SK-N-SH treated with all-trans-retinoic acid at 6 μM for 48 hours (cell line): ENCODE data around the gene ZFAND3.

Source experiments
- CSDC2 ChIP-seq: fragments of 250-450 bp; sonication (Bioruptor Pico); IDR thresholded peaks from 2 replicates; pipeline ENCODE4 v1.5.0; 2020; ENCODE audit warnings: mild to moderate bottlenecking, moderate library complexity
- ESRRG ChIP-seq: fragments of 250-450 bp; sonication (Bioruptor Pico); IDR thresholded peaks from 2 replicates; pipeline ENCODE4 v1.6.1; 2021; ENCODE audit warnings: mild to moderate bottlenecking
- ISL1 ChIP-seq: fragments of 250-450 bp; sonication (Bioruptor Pico); IDR thresholded peaks from 2 replicates; pipeline ENCODE4 v2.1.2; 2022; ENCODE audit warnings: mild to moderate bottlenecking, moderate library complexity
- PATZ1 ChIP-seq: fragments of 250-450 bp; sonication (Bioruptor Pico); IDR thresholded peaks from 2 replicates; pipeline ENCODE4 v1.8.0; 2020; ENCODE audit warnings: mild to moderate bottlenecking, moderate library complexity, borderline replicate concordance
- POU6F1 ChIP-seq: fragments of 250-450 bp; sonication (Bioruptor Pico); IDR thresholded peaks from 2 replicates; pipeline ENCODE4 v1.8.0; 2021; ENCODE audit warnings: low read depth, mild to moderate bottlenecking, moderate library complexity, borderline replicate concordance
- RARB ChIP-seq: fragments of 250-450 bp; sonication (Bioruptor Pico); IDR thresholded peaks from 2 replicates; pipeline ENCODE4 v1.8.0; 2021; ENCODE audit warnings: mild to moderate bottlenecking, moderate library complexity
- TOX ChIP-seq: fragments of 250-450 bp; sonication (Bioruptor Pico); IDR thresholded peaks from 2 replicates; pipeline ENCODE4 v1.8.0; 2021; ENCODE audit warnings: mild to moderate bottlenecking, moderate library complexity, borderline replicate concordance
- ZNF70 ChIP-seq: fragments of 450-650 bp; formaldehyde crosslinking; IDR thresholded peaks from 2 replicates; pipeline ENCODE4 v1.5.0; 2020; ENCODE audit warnings: mild to moderate bottlenecking, moderate library complexity

GRCh38 chr6:38183856-38184584, 364.5 kb downstream of the ZFAND3 start:
- no peak for TF ChIP-seq POU6F1 (CRISPR knock-in tag)
- TF ChIP-seq PATZ1 (CRISPR knock-in tag) = no peak
- no peak for TF ChIP-seq ESRRG (CRISPR knock-in tag)
- TF ChIP-seq ISL1 = no peak
- no peak for TF ChIP-seq RARB (CRISPR knock-in tag)
- TF ChIP-seq ZNF70 (CRISPR knock-in tag) = no peak
- no peak for TF ChIP-seq CSDC2 (CRISPR knock-in tag)
- TF ChIP-seq TOX = no peak
